ENCODE measurements around the gene PRDM16.

The PRDM16 gene

GRCh38 chr1:3114131-3114744 is 45.2 kb downstream of the PRDM16 start:
- no peak for ATAC-seq
- TF ChIP-seq ZNF70 (CRISPR knock-in tag; IDR thresholded peaks at IDR 0.05) (no peak), TSHZ2 (CRISPR knock-in tag; IDR thresholded peaks at IDR 0.05) (no peak), ARNTL (CRISPR knock-in tag; IDR thresholded peaks at IDR 0.05; ENCODE audit: borderline replicate concordance, low read depth) (no peak), TOX (CRISPR knock-in tag; IDR thresholded peaks at IDR 0.05; ENCODE audit: borderline replicate concordance) (no peak)

GRCh38 chr1:3114846-3115245 is 45.8 kb downstream of the PRDM16 start:
- no peak for ATAC-seq
- TF ChIP-seq CREB5 (CRISPR knock-in tag; IDR thresholded peaks at IDR 0.05; ENCODE audit: low read depth) (no peak), ZFP30 (CRISPR knock-in tag; IDR thresholded peaks at IDR 0.05) (no peak), ZNF565 (CRISPR knock-in tag; conservative IDR thresholded peaks at IDR 0.05; ENCODE audit: low read depth) (no peak), CSDC2 (CRISPR knock-in tag; IDR thresholded peaks at IDR 0.05) (no peak), SNAI2 (CRISPR knock-in tag; IDR thresholded peaks at IDR 0.05) (no peak), ZNF8 (CRISPR knock-in tag; IDR thresholded peaks at IDR 0.05) (no peak), ZC3H10 (CRISPR knock-in tag; IDR thresholded peaks at IDR 0.05) (no peak), OSR1 (CRISPR knock-in tag; IDR thresholded peaks at IDR 0.05) (no peak)

- ATAC-seq: no peak
- TF ChIP-seq RARB (CRISPR knock-in tag; IDR thresholded peaks at IDR 0.05) (no peak), ZNF8 (CRISPR knock-in tag; IDR thresholded peaks at IDR 0.05) (no peak), TOX (CRISPR knock-in tag; IDR thresholded peaks at IDR 0.05; ENCODE audit: borderline replicate concordance) (no peak), ZC3H10 (CRISPR knock-in tag; IDR thresholded peaks at IDR 0.05) (no peak), ISL1 (CRISPR knock-in tag; IDR thresholded peaks at IDR 0.05) (no peak), GLIS3 (CRISPR knock-in tag; IDR thresholded peaks at IDR 0.05) (no peak), ZFP30 (CRISPR knock-in tag; IDR thresholded peaks at IDR 0.05) (no peak)
Observed at GRCh38 chr1:3115275-3116149, 46.5 kb downstream of the PRDM16 start.

GRCh38 chr1:3116150-3116510 is 47.1 kb downstream of the PRDM16 start:
- TF ChIP-seq TOX (CRISPR knock-in tag; IDR thresholded peaks at IDR 0.05; ENCODE audit: borderline replicate concordance): no peak
- TF ChIP-seq ZC3H10 (CRISPR knock-in tag; IDR thresholded peaks at IDR 0.05): no peak
- no peak for TF ChIP-seq ZNF70 (CRISPR knock-in tag; IDR thresholded peaks at IDR 0.05)
- TF ChIP-seq CREB5 (CRISPR knock-in tag; IDR thresholded peaks at IDR 0.05; ENCODE audit: low read depth): no peak
- no peak for TF ChIP-seq CSDC2 (CRISPR knock-in tag; IDR thresholded peaks at IDR 0.05)
- TF ChIP-seq ZFP30 (CRISPR knock-in tag; IDR thresholded peaks at IDR 0.05): no peak
- no peak for TF ChIP-seq TCF4 (CRISPR knock-in tag; IDR thresholded peaks at IDR 0.05; ENCODE audit: borderline replicate concordance)
- TF ChIP-seq GLIS3 (CRISPR knock-in tag; IDR thresholded peaks at IDR 0.05): no peak
- TF ChIP-seq ESRRG (CRISPR knock-in tag; IDR thresholded peaks at IDR 0.05): no peak
- TF ChIP-seq ARNTL (CRISPR knock-in tag; IDR thresholded peaks at IDR 0.05; ENCODE audit: borderline replicate concordance, low read depth): no peak
- no peak for TF ChIP-seq PPARA (CRISPR knock-in tag; IDR thresholded peaks at IDR 0.05; ENCODE audit: borderline replicate concordance)
- TF ChIP-seq CSRNP3 (CRISPR knock-in tag; IDR thresholded peaks at IDR 0.05): no peak
- no peak for TF ChIP-seq BACH2 (CRISPR knock-in tag; IDR thresholded peaks at IDR 0.05; ENCODE audit: borderline replicate concordance)
- TF ChIP-seq PATZ1 (CRISPR knock-in tag; IDR thresholded peaks at IDR 0.05; ENCODE audit: borderline replicate concordance): no peak
- no peak for TF ChIP-seq RARB (CRISPR knock-in tag; IDR thresholded peaks at IDR 0.05)
- no peak for TF ChIP-seq ZNF565 (CRISPR knock-in tag; conservative IDR thresholded peaks at IDR 0.05; ENCODE audit: low read depth)
- no peak for TF ChIP-seq POU6F1 (CRISPR knock-in tag; IDR thresholded peaks at IDR 0.05; ENCODE audit: borderline replicate concordance, low read depth)
- no peak for TF ChIP-seq SNAI2 (CRISPR knock-in tag; IDR thresholded peaks at IDR 0.05)
- no peak for ATAC-seq
